MM.1S (cell line): ENCODE measurements around the gene RREB1.

Source experiments
- DNase-seq: peaks from one replicate; pipeline ENCODE4 v3.0.0-alpha.2; 2015
- H2AFZ ChIP-seq: fragments of 300-600 bp; sonication (generic); 2 replicates; pipeline ENCODE4 v1.6.0; 2016; ENCODE audit warnings: antibody characterized with exemption, low read length
- H3F3A ChIP-seq: fragments of 300-600 bp; sonication (generic); 2 replicates; pipeline ENCODE4 v1.6.1; 2016; ENCODE audit warnings: mild to moderate bottlenecking, antibody characterized with exemption, low read length, moderate library complexity, mixed read lengths; ENCODE audit not compliant: insufficient read depth
- H3K27ac ChIP-seq: fragments of 300-600 bp; sonication (generic); 2 replicates; pipeline ENCODE4 v1.5.1; 2016; ENCODE audit warnings: mild to moderate bottlenecking, low read length
- H3K27me3 ChIP-seq: fragments of 300-600 bp; sonication (generic); replicated peaks from 2 replicates; pipeline ENCODE4 v1.6.0; 2016; ENCODE audit warnings: low read length; ENCODE audit not compliant: insufficient read depth
- H3K36me3 ChIP-seq: fragments of 300-600 bp; sonication (generic); replicated peaks from 2 replicates; pipeline ENCODE4 v1.6.1; 2016; ENCODE audit warnings: mild to moderate bottlenecking, low read length, mixed read lengths; ENCODE audit not compliant: insufficient read depth
- H3K4me1 ChIP-seq: fragments of 300-600 bp; sonication (generic); 2 replicates; pipeline ENCODE4 v1.6.1; 2016; ENCODE audit warnings: low read length, mixed read lengths
- H3K4me2 ChIP-seq: fragments of 300-600 bp; sonication (generic); 2 replicates; pipeline ENCODE4 v1.6.0; 2016; ENCODE audit warnings: low read depth, low read length
- H3K4me3 ChIP-seq: fragments of 300-600 bp; sonication (generic); 2 replicates; pipeline ENCODE4 v1.5.1; 2016; ENCODE audit warnings: low read length, mixed read lengths
- H3K79me2 ChIP-seq: fragments of 300-600 bp; sonication (generic); 2 replicates; pipeline ENCODE4 v1.6.1; 2016; ENCODE audit warnings: mixed run types, low read length, mixed read lengths
- H3K9ac ChIP-seq: fragments of 300-600 bp; sonication (generic); 2 replicates; pipeline ENCODE4 v1.6.1; 2016; ENCODE audit warnings: low read length, mixed read lengths
- H3K9me2 ChIP-seq: fragments of 300-600 bp; sonication (generic); replicated peaks from 2 replicates; pipeline ENCODE4 v1.6.1; 2016; ENCODE audit warnings: mild to moderate bottlenecking, low read length, mixed read lengths; ENCODE audit not compliant: insufficient read depth
- H3K9me3 ChIP-seq: fragments of 300-600 bp; sonication (generic); replicated peaks from 2 replicates; pipeline ENCODE4 v1.6.1; 2016; ENCODE audit warnings: mild to moderate bottlenecking, low read length, mixed read lengths; ENCODE audit not compliant: insufficient read depth
- H4K20me1 ChIP-seq: fragments of 300-600 bp; sonication (generic); 2 replicates; pipeline ENCODE4 v1.6.1; 2016; ENCODE audit warnings: mild to moderate bottlenecking, low read length, moderate library complexity, mixed read lengths; ENCODE audit not compliant: insufficient read depth
- CTCF ChIP-seq: fragments of 300-600 bp; sonication (generic); IDR thresholded peaks from 2 replicates; pipeline ENCODE4 v1.5.1; 2016; ENCODE audit warnings: antibody characterized with exemption, low read length, mixed read lengths
- EZH2 ChIP-seq: fragments of 300-600 bp; sonication (generic); optimal IDR thresholded peaks from 2 replicates; pipeline ENCODE3; 2017; ENCODE audit warnings: low read depth, mild to moderate bottlenecking, antibody characterized with exemption, low read length, mixed read lengths
- EZH2phosphoT487 ChIP-seq: fragments of 300-600 bp; sonication (generic); IDR thresholded peaks from 2 replicates; pipeline ENCODE4 v1.6.1; 2018; ENCODE audit warnings: antibody characterized with exemption, low read length

The RREB1 gene

DNA sequence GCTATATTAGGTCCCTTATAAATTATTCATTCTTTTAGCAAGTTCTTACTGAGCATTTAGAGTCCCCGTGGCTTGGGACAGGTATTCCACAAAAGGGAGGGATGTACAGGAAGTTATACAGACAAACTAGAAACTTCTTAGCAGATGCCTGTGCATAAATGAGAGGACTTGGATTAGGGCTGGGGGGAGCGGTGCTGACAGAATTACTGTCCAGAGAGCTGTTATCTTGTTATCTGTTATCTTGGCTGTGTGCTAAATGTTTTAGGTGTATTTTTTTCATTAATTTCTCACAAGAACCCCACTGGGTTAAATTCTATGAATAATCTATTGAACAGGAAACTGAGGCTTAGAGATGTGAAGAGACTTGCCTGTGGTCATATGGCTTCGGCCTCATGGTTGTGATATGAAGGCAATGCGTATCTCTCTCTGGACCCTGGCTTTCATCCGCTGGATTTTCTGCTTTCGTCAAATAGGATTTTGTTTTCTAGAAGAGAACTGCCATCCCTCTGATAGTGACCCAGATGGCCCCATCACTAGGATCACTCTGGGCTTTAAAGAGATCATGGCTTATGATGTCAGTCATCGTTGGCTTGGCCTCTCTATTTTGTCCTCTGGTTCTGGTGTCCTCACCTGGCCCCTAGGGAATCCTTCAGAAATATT is 32.3 kb upstream of the RREB1 start:
- no peak overlapping the region for H3K4me3 ChIP-seq
- no peak for TF ChIP-seq CTCF
- no peak for TF ChIP-seq EZH2phosphoT487
- no peak for TF ChIP-seq EZH2
- H4K20me1 ChIP-seq: no peaks in the 10 kb centered on the region
- no peak overlapping the region for H3K4me2 ChIP-seq
- no peaks in the 10 kb centered on the region for H3K36me3 ChIP-seq
- no peaks in the 10 kb centered on the region for H3K9me3 ChIP-seq
- H3K4me1 ChIP-seq: peaks cover 5% of the 10 kb centered on the region; the same call in 1 of the 2 replicates
- no peak overlapping the region for H3K27ac ChIP-seq
- no peak overlapping the region for H2AFZ ChIP-seq
- H3K27me3 ChIP-seq: peaks cover 40% of the 10 kb centered on the region
- no peak overlapping the region for H3K9ac ChIP-seq
- no peaks in the 10 kb centered on the region for H3K79me2 ChIP-seq
- DNase-seq: no peak
- no peaks in the 10 kb centered on the region for H3K9me2 ChIP-seq
- peaks cover 12% of the 10 kb centered on the region for H3F3A ChIP-seq

DNA sequence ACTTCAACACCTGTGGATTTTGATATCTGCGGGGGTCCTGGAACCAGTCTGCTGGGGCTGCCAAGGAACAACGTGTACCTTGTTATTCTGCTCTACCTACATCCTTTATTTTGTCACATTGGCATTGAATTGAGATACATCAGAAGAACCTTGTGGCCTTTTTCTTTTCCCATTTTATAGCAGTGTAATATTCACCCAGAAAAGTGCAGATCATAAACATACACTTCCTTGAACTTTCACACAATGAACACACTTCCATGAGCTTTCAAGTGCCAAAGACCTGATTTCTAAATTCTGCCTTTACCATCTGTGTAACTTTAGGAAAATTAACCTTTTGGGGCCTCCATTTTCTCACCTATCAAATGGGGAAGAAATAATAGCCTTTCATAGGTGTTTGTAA is 29.9 kb upstream of the RREB1 start:
- Histone ChIP-seq H3K27ac (no peak overlapping the region), H3K27me3 (peaks cover 29% of the 10 kb centered on the region), H3K79me2 (no peaks in the 10 kb centered on the region), H3K36me3 (no peaks in the 10 kb centered on the region), H4K20me1 (no peaks in the 10 kb centered on the region), H3K9ac (no peak overlapping the region), H2AFZ (no peak overlapping the region), H3K9me2 (no peaks in the 10 kb centered on the region), H3K4me1 (peaks cover 5% of the 10 kb centered on the region; the same call in 1 of the 2 replicates), H3F3A (peaks cover 12% of the 10 kb centered on the region), H3K4me3 (no peak overlapping the region), H3K4me2 (no peak overlapping the region), H3K9me3 (no peaks in the 10 kb centered on the region)
- TF ChIP-seq CTCF (no peak), EZH2phosphoT487 (no peak), EZH2 (no peak)
- DNase-seq: no peak

DNA sequence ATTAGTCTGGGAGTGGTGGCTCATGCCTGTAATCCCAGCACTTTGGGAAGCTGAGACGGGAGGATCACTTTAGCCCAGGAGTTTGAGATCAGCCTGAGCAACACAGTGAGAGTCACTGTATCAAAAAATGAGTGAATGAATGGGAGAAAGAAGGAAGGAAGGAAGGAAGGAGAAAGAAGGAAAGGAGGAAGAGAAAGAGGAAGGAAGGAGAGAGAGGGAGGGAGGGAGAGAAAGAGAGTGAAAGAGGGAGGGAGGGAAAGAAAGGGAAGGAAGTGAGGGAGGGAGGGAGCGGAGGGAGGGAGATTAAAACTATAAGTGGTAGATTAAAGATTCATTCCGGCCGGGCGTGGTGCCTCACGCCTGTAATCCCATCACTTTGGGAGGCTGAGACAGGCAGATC is 28.9 kb upstream of the RREB1 start:
- Histone ChIP-seq H3K27ac (no peak overlapping the region), H3F3A (peaks cover 4% of the 10 kb centered on the region; the same call in 1 of the 2 replicates), H4K20me1 (no peaks in the 10 kb centered on the region), H3K27me3 (peaks cover 24% of the 10 kb centered on the region), H3K79me2 (no peaks in the 10 kb centered on the region), H3K36me3 (no peaks in the 10 kb centered on the region), H3K9ac (no peak overlapping the region), H3K4me2 (no peak overlapping the region), H3K4me1 (no peaks in the 10 kb centered on the region), H3K9me2 (no peaks in the 10 kb centered on the region), H3K9me3 (no peaks in the 10 kb centered on the region), H2AFZ (no peak overlapping the region), H3K4me3 (no peak overlapping the region)
- TF ChIP-seq CTCF (no peak), EZH2phosphoT487 (no peak), EZH2 (no peak)
- DNase-seq: no peak
